Trophoblast cell (in vitro differentiated cells and primary cell): ENCODE measurements around the gene DBNL.

Experiments
- DNase-seq, 2 donors: peaks; one replicate each; pipeline ENCODE4 v3.0.0-alpha.2; 2016
- H2AFZ ChIP-seq: 2 replicates; pipeline ENCODE4 v1.6.1; 2013; ENCODE audit warnings: low read length, moderate library complexity, mild to moderate bottlenecking; ENCODE audit not compliant: insufficient read depth, poor library complexity
- H2AK5ac ChIP-seq: 2 replicates; pipeline ENCODE4 v1.6.1; 2013; ENCODE audit warnings: mild to moderate bottlenecking, low read length
- H2BK120ac ChIP-seq: 2 replicates; pipeline ENCODE4 v1.6.1; 2013; ENCODE audit warnings: low read length, mild to moderate bottlenecking, moderate library complexity; ENCODE audit not compliant: insufficient read depth, poor library complexity
- H2BK12ac ChIP-seq: 2 replicates; pipeline ENCODE4 v1.6.1; 2013; ENCODE audit warnings: mild to moderate bottlenecking, low read length, moderate library complexity
- H2BK5ac ChIP-seq: 2 replicates; pipeline ENCODE4 v1.6.1; 2013; ENCODE audit warnings: low read length, low read depth, moderate library complexity, mild to moderate bottlenecking; ENCODE audit not compliant: poor library complexity
- H3K14ac ChIP-seq: 2 replicates; pipeline ENCODE4 v1.6.1; 2013; ENCODE audit warnings: mild to moderate bottlenecking, low read length
- H3K18ac ChIP-seq: 2 replicates; pipeline ENCODE4 v1.6.1; 2013; ENCODE audit warnings: mild to moderate bottlenecking, low read length
- H3K23ac ChIP-seq: 2 replicates; pipeline ENCODE4 v1.6.1; 2013; ENCODE audit warnings: low read length
- H3K27ac ChIP-seq: 2 replicates; pipeline ENCODE4 v1.5.1; 2013; ENCODE audit warnings: low read depth, mild to moderate bottlenecking, inconsistent platforms, low read length, moderate library complexity
- H3K27me3 ChIP-seq: 2 replicates; pipeline ENCODE4 v1.6.1; 2013; ENCODE audit warnings: inconsistent platforms, mild to moderate bottlenecking, low read length, moderate library complexity; ENCODE audit not compliant: insufficient read depth
- H3K36me3 ChIP-seq, 2 experiments: 1 replicate in 1 of 2; 2 replicates in 1 of 2; pipeline ENCODE4 v1.6.1; 2013; ENCODE audit warnings: low read length in 2 of 2, mild to moderate bottlenecking in 2 of 2, moderate library complexity in 1 of 2; ENCODE audit not compliant: insufficient read depth in 2 of 2, control insufficient read depth in 1 of 2
- H3K4ac ChIP-seq: 2 replicates; pipeline ENCODE4 v1.6.1; 2013; ENCODE audit warnings: low read depth, mild to moderate bottlenecking, low read length, moderate library complexity
- H3K4me1 ChIP-seq, 2 experiments: 1 replicate in 1 of 2; 2 replicates in 1 of 2; pipeline ENCODE4 v1.6.1; 2013; ENCODE audit warnings: low read length in 2 of 2, mild to moderate bottlenecking in 2 of 2, moderate library complexity in 1 of 2; ENCODE audit not compliant: insufficient read depth in 2 of 2, control insufficient read depth in 1 of 2
- H3K4me2 ChIP-seq: 2 replicates; pipeline ENCODE4 v1.6.1; 2013; ENCODE audit warnings: inconsistent platforms, mild to moderate bottlenecking, low read length, moderate library complexity
- H3K4me3 ChIP-seq: 2 replicates; pipeline ENCODE4 v1.5.1; 2013; ENCODE audit warnings: mild to moderate bottlenecking, low read depth, low read length, inconsistent platforms
- H3K79me1 ChIP-seq: one replicate; pipeline ENCODE4 v1.6.1; 2013; ENCODE audit warnings: low read length
- H3K79me2 ChIP-seq: 2 replicates; pipeline ENCODE4 v1.6.1; 2013; ENCODE audit warnings: low read length, mild to moderate bottlenecking; ENCODE audit not compliant: control insufficient read depth, insufficient read depth, poor library complexity
- H3K9ac ChIP-seq: 2 replicates; pipeline ENCODE4 v1.6.1; 2013; ENCODE audit warnings: mild to moderate bottlenecking, low read length
- H3K9me3 ChIP-seq: 2 replicates; pipeline ENCODE4 v1.6.1; 2013; ENCODE audit warnings: low read depth, mild to moderate bottlenecking, control low read depth, inconsistent platforms, low read length; ENCODE audit not compliant: insufficient read depth
- H4K12ac ChIP-seq: 2 replicates; pipeline ENCODE4 v1.6.1; 2013; ENCODE audit warnings: low read depth, mild to moderate bottlenecking, low read length, moderate library complexity
- H4K8ac ChIP-seq: 2 replicates; pipeline ENCODE4 v1.6.1; 2013; ENCODE audit warnings: low read depth, mild to moderate bottlenecking, low read length, moderate library complexity
- H4K91ac ChIP-seq: one replicate; pipeline ENCODE4 v1.6.1; 2013; ENCODE audit warnings: low read depth, mild to moderate bottlenecking, low read length, moderate library complexity
- WGBS: extraction: QIAGEN DNeasy Blood & Tissue Kit; methylation state at CpG from one replicate; pipeline ENCODE4 v1.1.7; 2013; ENCODE audit warnings: missing lambda C conversion rate; ENCODE audit not compliant: insufficient read length, insufficient coverage; ENCODE audit errors: extremely low coverage; 5-methylcytosine and 5-hydroxymethylcytosine counted together

DBNL gene

GRCh38 chr7:44077061-44077460 lies 32.6 kb downstream of the DBNL start:
- no peak for DNase-seq
- Histone ChIP-seq H3K4me1 (peaks cover 10 to 14% of the 10 kb centered on the region in 2 experiments), H4K12ac (no peak overlapping the region), H3K4ac (no peak overlapping the region), H2BK120ac (no peak overlapping the region), H4K8ac (no peak overlapping the region), H3K4me3 (no peak overlapping the region), H3K14ac (no peak overlapping the region), H2AFZ (no peak overlapping the region), H3K4me2 (no peak overlapping the region), H3K27me3 (no peaks in the 10 kb centered on the region), H2AK5ac (no peak overlapping the region), H3K9ac (no peak overlapping the region), H2BK5ac (no peak overlapping the region), H3K18ac (no peak overlapping the region), H3K9me3 (no peaks in the 10 kb centered on the region), H3K23ac (no peak overlapping the region), H3K27ac (no peak overlapping the region), H3K79me2 (peaks cover 1% of the 10 kb centered on the region), H3K36me3 (peaks cover 65 to 67% of the 10 kb centered on the region in 2 experiments), H2BK12ac (no peak overlapping the region), H4K91ac (no peak overlapping the region), H3K79me1 (peaks cover 9% of the 10 kb centered on the region)
- WGBS = no CpG with 5 or more reads among the region's 9 CpGs

GRCh38 chr7:44077681-44078091 lies 33.2 kb downstream of the DBNL start:
- Histone ChIP-seq H3K27me3 (no peaks in the 10 kb centered on the region), H3K18ac (no peak overlapping the region), H3K4me3 (no peak overlapping the region), H3K4ac (no peak overlapping the region), H2AK5ac (no peak overlapping the region), H4K12ac (no peak overlapping the region), H3K27ac (no peak overlapping the region), H3K79me1 (peaks cover 11% of the 10 kb centered on the region), H2BK120ac (no peak overlapping the region), H3K9ac (no peak overlapping the region), H3K4me1 (peaks cover 7 to 11% of the 10 kb centered on the region in 2 experiments), H3K14ac (no peak overlapping the region), H3K36me3 (peaks cover 64% of the 10 kb centered on the region in 2 experiments), H3K4me2 (no peak overlapping the region), H4K8ac (no peak overlapping the region), H4K91ac (no peak overlapping the region), H2BK5ac (no peak overlapping the region), H2BK12ac (no peak overlapping the region), H3K23ac (no peak overlapping the region), H3K9me3 (no peaks in the 10 kb centered on the region), H2AFZ (no peak overlapping the region), H3K79me2 (peaks cover 3% of the 10 kb centered on the region)
- WGBS = no CpG with 5 or more reads among the region's 5 CpGs
- no peak for DNase-seq

- no peaks in the 10 kb centered on the region for H3K27me3 ChIP-seq
Measured at GRCh38 chr7:44078521-44078920, 34.0 kb downstream of the DBNL start.

GRCh38 chr7:44079331-44080021 lies 35.0 kb downstream of the DBNL start:
- Histone ChIP-seq H4K12ac (no peak overlapping the region), H3K4me3 (no peak overlapping the region), H3K9ac (no peak overlapping the region), H3K4me1 (no peaks in the 10 kb centered on the region), H2AFZ (no peak overlapping the region), H3K9me3 (no peaks in the 10 kb centered on the region), H2BK5ac (no peak overlapping the region), H2BK120ac (no peak overlapping the region), H3K27ac (no peak overlapping the region), H3K23ac (no peak overlapping the region), H2AK5ac (no peak overlapping the region), H3K4ac (no peak overlapping the region), H3K79me2 (peaks cover 3% of the 10 kb centered on the region), H3K14ac (no peak overlapping the region), H3K27me3 (no peaks in the 10 kb centered on the region), H3K4me2 (no peak overlapping the region), H4K8ac (no peak overlapping the region), H4K91ac (no peak overlapping the region), H3K36me3 (peaks cover 46 to 49% of the 10 kb centered on the region in 2 experiments), H2BK12ac (no peak overlapping the region), H3K79me1 (peaks cover 7% of the 10 kb centered on the region), H3K18ac (no peak overlapping the region)
- WGBS = no CpG with 5 or more reads among the region's 11 CpGs
- DNase-seq = no peak

More at GRCh38 chr7:44078521-44078920, 34.0 kb downstream of the DBNL start:
- H2BK12ac ChIP-seq = no peak overlapping the region
- H3K23ac ChIP-seq = no peak overlapping the region
- H2AK5ac ChIP-seq = no peak overlapping the region
- no peak overlapping the region for H2BK120ac ChIP-seq
- no peaks in the 10 kb centered on the region for H3K9me3 ChIP-seq
- H4K12ac ChIP-seq = no peak overlapping the region
- no peak overlapping the region for H2AFZ ChIP-seq
- WGBS = no CpG with 5 or more reads among the region's 8 CpGs
- no peak overlapping the region for H4K91ac ChIP-seq
- DNase-seq = no peak
- H3K4me3 ChIP-seq = no peak overlapping the region
- H2BK5ac ChIP-seq = no peak overlapping the region
- H3K79me1 ChIP-seq = peaks cover 12% of the 10 kb centered on the region
- H4K8ac ChIP-seq = no peak overlapping the region
- no peak overlapping the region for H3K4ac ChIP-seq
- H3K18ac ChIP-seq = no peak overlapping the region
- H3K79me2 ChIP-seq = peaks cover 3% of the 10 kb centered on the region
- H3K4me1 ChIP-seq = peaks cover 4 to 9% of the 10 kb centered on the region in 2 experiments
- peaks cover 55 to 57% of the 10 kb centered on the region in 2 experiments for H3K36me3 ChIP-seq
- H3K9ac ChIP-seq = no peak overlapping the region
- H3K4me2 ChIP-seq = no peak overlapping the region
- no peak overlapping the region for H3K14ac ChIP-seq
- no peak overlapping the region for H3K27ac ChIP-seq
